HepG2 (cell line): ENCODE results near the gene PDE3B. TPM values are rescaled to one million over a fixed set of nuclear protein-coding genes. Genes with fewer than 3 reads are reported as not detected.
A peak's percentile ranks its signal among the peaks of the same experiment; 100 is the strongest.

ENCODE experiments used
- ATAC-seq: fragments of 200-7000 bp; cut with Tn5 transposase; 3 replicates; pipeline ENCODE4 v1.9.1; 2020; ENCODE audit warnings: mild to moderate bottlenecking, moderate library complexity
- BruUV-seq: library from RNA; stranded (reverse); fragments of 400-500 nt; replicated peaks from 2 replicates; lab custom pipeline; 2021; lab: Mats Ljungman, UMichigan
- CTCF ChIA-PET: fragments of 300-600 bp; formaldehyde crosslinking; extraction: SDS; loops from one replicate; lab custom pipeline; 2021; ENCODE audit warnings: low total read pairs, inconsistent platforms, low intra/inter-chr PET ratio; lab: Yijun Ruan, JAX
- POLR2A ChIA-PET: fragments of 350-600 bp; sonication (Branson Sonifier 250); formaldehyde crosslinking; loops from one replicate; lab custom pipeline; 2020; ENCODE audit warnings: antibody characterized with exemption, inconsistent platforms; lab: Yijun Ruan, JAX
- DNase-seq: peaks from one replicate; pipeline ENCODE4 v3.0.0-alpha.2; 2015; ENCODE audit warnings: low spot score
- FAIRE-seq: peaks from 3 replicates; lab custom pipeline; 2011; peaks lifted over from hg19 to GRCh38; lab: Jason Lieb, UNC
- H2AFZ ChIP-seq: one replicate; pipeline ENCODE4 v1.6.1; 2011; ENCODE audit warnings: low read length, inconsistent platforms
- H3K27ac ChIP-seq: fragments of 300-600 bp; 3 replicates; pipeline ENCODE4 v1.8.0; 2011; ENCODE audit warnings: mixed run types, mild to moderate bottlenecking, mixed read lengths, low read length, inconsistent platforms; ENCODE audit not compliant: insufficient read depth; ENCODE audit errors: extremely low read length
- H3K27me3 ChIP-seq, 2 experiments: fragments of 200-600 bp in 1 of 2; 2 replicates in 1 of 2; 3 replicates in 1 of 2; pipeline versions ENCODE4 v1.6.0 to v1.8.0; 2011; ENCODE audit warnings: low read length in 2 of 2, mild to moderate bottlenecking in 2 of 2, moderate library complexity in 2 of 2, inconsistent platforms in 1 of 2; ENCODE audit not compliant: insufficient read depth in 2 of 2, control insufficient read depth in 1 of 2
- H3K36me3 ChIP-seq, 2 experiments: fragments of 200-600 bp in 1 of 2; replicated peaks in 1 of 2; 2 replicates in 1 of 2; 3 replicates in 1 of 2; pipeline versions ENCODE4 v1.5.1 to v1.8.0; 2011; ENCODE audit warnings: low read length in 2 of 2, inconsistent platforms in 1 of 2; ENCODE audit not compliant: insufficient read depth in 2 of 2, control insufficient read depth in 1 of 2
- H3K4me1 ChIP-seq: 2 replicates; pipeline ENCODE4 v1.5.1; 2012; ENCODE audit warnings: low read length, inconsistent platforms; ENCODE audit not compliant: insufficient read depth
- H3K4me2 ChIP-seq: 2 replicates; pipeline ENCODE4 v1.6.0; 2011; ENCODE audit warnings: low read depth, low read length, inconsistent platforms
- H3K4me3 ChIP-seq, 3 experiments: fragments of 200-600 bp in 1 of 3; sonication (generic), shearing (Covaris generic) in 1 of 3; replicated peaks in 1 of 3; 2 replicates each; pipeline ENCODE4 v1.5.1; 2011 to 2016; ENCODE audit warnings: low read length in 3 of 3, inconsistent platforms in 2 of 3, low read depth in 2 of 3, mild to moderate bottlenecking in 2 of 3, control low read depth in 1 of 3, mixed read lengths in 1 of 3; ENCODE audit not compliant: insufficient read depth in 1 of 3
- H3K79me2 ChIP-seq: one replicate; pipeline ENCODE4 v1.6.1; 2011; ENCODE audit warnings: low read length, inconsistent platforms; ENCODE audit not compliant: insufficient read depth
- H3K9ac ChIP-seq: 2 replicates; pipeline ENCODE4 v1.6.0; 2011; ENCODE audit warnings: mild to moderate bottlenecking, low read depth, low read length, inconsistent platforms; ENCODE audit not compliant: insufficient read depth
- H3K9me3 ChIP-seq: 2 replicates; pipeline ENCODE4 v1.5.1; 2012; ENCODE audit warnings: mild to moderate bottlenecking, low read length
- H4K20me1 ChIP-seq: 2 replicates; pipeline ENCODE4 v1.6.0; 2011; ENCODE audit warnings: inconsistent platforms, mild to moderate bottlenecking, low read length, moderate library complexity; ENCODE audit not compliant: insufficient read depth
- AGO2 ChIP-seq: fragments of 200-400 bp; formaldehyde crosslinking; optimal IDR thresholded peaks from 2 replicates; pipeline ENCODE3; 2017; ENCODE audit warnings: mild to moderate bottlenecking, low read depth, low read length, moderate library complexity
- IRF2 ChIP-seq: IDR thresholded peaks from 2 replicates; pipeline ENCODE4 v1.6.1; 2018; ENCODE audit warnings: missing genetic modification reagents, missing compliant biosample characterization
- KDM6A ChIP-seq: IDR thresholded peaks from 2 replicates; pipeline ENCODE4 v1.6.1; 2016; ENCODE audit warnings: low read depth
- RBM22 ChIP-seq: fragments of 200-400 bp; formaldehyde crosslinking; optimal IDR thresholded peaks from 2 replicates; pipeline ENCODE3; 2017; ENCODE audit warnings: mild to moderate bottlenecking, low read length, moderate library complexity
- SIN3A ChIP-seq: IDR thresholded peaks from 2 replicates; pipeline ENCODE4 v1.6.1; 2011; ENCODE audit warnings: low read depth, mild to moderate bottlenecking, control low read depth, low read length, borderline replicate concordance
- SRSF4 ChIP-seq: fragments of 200-400 bp; formaldehyde crosslinking; IDR thresholded peaks from one replicate; pipeline ENCODE4 v1.6.1; 2018; ENCODE audit warnings: mild to moderate bottlenecking, low read depth, low read length, moderate library complexity; ENCODE audit not compliant: poor library complexity, severe bottlenecking
- TMF1 ChIP-seq: sonication (generic); formaldehyde crosslinking; IDR thresholded peaks from 2 replicates; pipeline ENCODE4 v1.8.1; 2022; ENCODE audit warnings: low read depth, missing genetic modification reagents
- ZBTB38 ChIP-seq: sonication (generic); formaldehyde crosslinking; IDR thresholded peaks from 2 replicates; pipeline ENCODE4 v1.5.1; 2020; ENCODE audit warnings: mild to moderate bottlenecking, missing genetic modification reagents
- ZBTB42 ChIP-seq: sonication (generic); formaldehyde crosslinking; IDR thresholded peaks from 2 replicates; pipeline ENCODE4 v1.5.0; 2020; ENCODE audit warnings: mild to moderate bottlenecking, missing genetic modification reagents
- ZFP62 ChIP-seq: sonication (generic); formaldehyde crosslinking; IDR thresholded peaks from 2 replicates; pipeline ENCODE4 v1.4.0; 2020; ENCODE audit warnings: missing genetic modification reagents
- ZFX ChIP-seq: sonication (generic); formaldehyde crosslinking; IDR thresholded peaks from 2 replicates; pipeline ENCODE4 v1.4.0; 2020; ENCODE audit warnings: mild to moderate bottlenecking, low read depth, missing genetic modification reagents, moderate library complexity
- ZNF605 ChIP-seq: sonication (generic); formaldehyde crosslinking; IDR thresholded peaks from 2 replicates; pipeline ENCODE4 v1.8.0; 2022; ENCODE audit warnings: mild to moderate bottlenecking, missing genetic modification reagents
- ZNF616 ChIP-seq: sonication (generic); formaldehyde crosslinking; IDR thresholded peaks from 2 replicates; pipeline ENCODE4 v1.5.0; 2020; ENCODE audit warnings: low read depth, mild to moderate bottlenecking, missing genetic modification reagents
- ZNF670 ChIP-seq: sonication (generic); formaldehyde crosslinking; IDR thresholded peaks from 2 replicates; pipeline ENCODE4 v1.8.0; 2022; ENCODE audit warnings: mild to moderate bottlenecking, missing genetic modification reagents, borderline replicate concordance
- ZNF747 ChIP-seq: sonication (generic); formaldehyde crosslinking; IDR thresholded peaks from 2 replicates; pipeline ENCODE4 v1.8.1; 2023; ENCODE audit warnings: missing genetic modification reagents, mild to moderate bottlenecking, borderline replicate concordance
- ZNF749 ChIP-seq: sonication (generic); formaldehyde crosslinking; IDR thresholded peaks from 2 replicates; pipeline ENCODE4 v1.8.0; 2022; ENCODE audit warnings: mild to moderate bottlenecking, missing genetic modification reagents, moderate library complexity, borderline replicate concordance
- ZNF788 ChIP-seq: sonication (generic); formaldehyde crosslinking; IDR thresholded peaks from 2 replicates; pipeline ENCODE4 v1.5.0; 2020; ENCODE audit warnings: mild to moderate bottlenecking, missing genetic modification reagents, borderline replicate concordance
- WGBS: methylation state at CpG from one replicate; pipeline ENCODE4 v1.1.6; 2017; ENCODE audit warnings: low lambda C conversion rate; 5-methylcytosine and 5-hydroxymethylcytosine counted together
- in situ Hi-C: cut with HindIII; loops from 2 replicates; pipeline ENCODE4 v1.10.0; 2017; ENCODE audit warnings: low pct_unique_long_range_greater_than_20kb; ENCODE audit not compliant: extremely low pct_ligation_motif_present
- intact Hi-C: fragments of 100-400 bp; cut with micrococcal nuclease; formaldehyde crosslinking; loops from one replicate; pipeline ENCODE4 v1.10.0; 2022; ENCODE audit not compliant: unreplicated experiment
- polyA plus RNA-seq, 8 experiments: library from polyadenylated mRNA; depleted of rRNA in 3 of 8; stranded (reverse) in 7 of 8; unstranded in 1 of 8; fragments of >200 nt; fragmentation: Illumina TruSeq in 4 of 8; extraction: Trizol in 4 of 8; gene quantifications; 2 replicates each; pipeline versions ENCODE4 v1.2.1 to v1.2.3, GENCODE V29; 2011 to 2016; ENCODE audit warnings: low read depth in 4 of 8, missing spikeins in 1 of 8, mixed read lengths in 1 of 8; ENCODE audit not compliant: insufficient read depth in 1 of 8
- total RNA-seq, 5 experiments: library from RNA; depleted of rRNA; stranded (reverse); fragments of >200 nt; fragmentation: Illumina TruSeq; extraction: Trizol; gene quantifications; 2 replicates each; pipeline ENCODE4 v1.2.3, GENCODE V29; 2016; ENCODE audit warnings: low read depth in 1 of 5
- TF ChIP-seq, protein P1 (sequence below): sonication (generic); formaldehyde crosslinking; IDR thresholded peaks from 2 replicates; pipeline ENCODE4 v1.4.0; 2020; ENCODE audit warnings: mild to moderate bottlenecking, missing genetic modification reagents
- TF ChIP-seq, protein P2 (sequence below): sonication (generic); formaldehyde crosslinking; IDR thresholded peaks from 2 replicates; pipeline ENCODE4 v1.5.0; 2020; ENCODE audit warnings: missing genetic modification reagents

Gene PDE3B
- total and polyA plus RNA-seq, 2 of the 13 experiments (the other 11 are each of a cell fraction or from before 2014, with no cell fraction given): 14.1 to 26.5 TPM

DNA sequence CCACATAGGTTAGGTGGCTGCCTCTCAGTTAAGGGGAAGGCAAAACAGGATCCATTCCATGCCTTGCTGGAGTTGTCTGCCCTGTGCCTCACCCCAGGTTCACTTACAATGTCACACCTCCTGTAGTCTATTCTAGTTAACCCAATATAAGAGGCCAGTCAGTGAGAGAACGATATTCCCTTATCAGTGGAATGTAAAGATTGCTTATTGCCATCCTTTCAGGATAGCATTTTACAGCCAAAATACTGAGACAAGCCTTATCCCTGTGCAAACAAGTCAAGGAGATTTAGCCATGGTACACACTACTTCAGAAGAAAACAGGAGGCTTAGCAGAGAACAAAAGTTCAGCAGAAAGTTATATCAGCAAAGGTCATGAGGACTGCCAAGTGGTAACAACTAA lies 242.9 kb downstream of the PDE3B start (continued):
- no peak for TF ChIP-seq AGO2
- TF ChIP-seq, all 625 proteins: peak for 14

DNA sequence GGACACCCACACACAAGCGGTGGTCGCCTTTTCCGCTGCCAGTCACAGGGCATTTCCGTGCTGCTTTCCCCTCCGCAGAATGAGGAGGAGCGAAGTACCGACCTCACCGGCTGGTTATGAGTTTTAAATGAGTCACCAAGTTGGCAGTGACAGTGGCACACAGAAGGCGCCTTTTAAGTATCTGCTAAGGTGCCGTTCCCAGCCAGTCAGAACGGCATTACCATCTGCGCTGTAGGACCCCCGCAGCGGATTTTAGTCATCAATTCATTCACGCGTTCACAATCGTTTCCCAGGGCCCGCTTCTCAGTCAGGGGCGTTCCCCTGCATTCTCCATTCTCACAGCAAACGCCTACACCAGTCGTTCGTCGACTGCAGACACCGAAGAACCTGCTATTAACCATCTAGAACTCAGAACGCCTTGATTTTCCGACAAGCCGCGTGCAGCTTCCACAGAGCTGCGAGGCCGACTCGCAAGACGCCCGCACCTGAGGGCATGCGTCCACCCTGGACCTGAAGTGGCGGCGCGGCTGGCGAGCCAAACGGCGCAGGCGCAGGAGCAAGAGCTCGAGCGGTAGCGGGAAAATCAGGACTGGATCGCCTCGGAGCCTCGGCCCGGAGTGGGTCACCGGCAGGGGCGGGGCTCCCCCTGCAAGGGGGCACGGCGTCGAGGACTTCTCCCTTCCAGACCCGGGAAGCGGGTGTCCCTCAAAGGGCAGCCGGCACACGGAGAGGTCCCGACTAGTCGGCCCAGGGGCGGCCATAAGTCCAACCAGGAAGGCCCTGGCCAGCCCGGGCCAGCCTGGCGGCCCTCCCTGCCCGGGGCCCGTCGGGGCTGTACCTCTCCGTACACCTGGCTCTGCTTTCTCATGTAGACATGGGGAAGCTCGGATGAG lies 247.8 kb downstream of the PDE3B start:
- WGBS: 93% methylated on average over 48 of the region's 67 CpGs
- H3K9ac ChIP-seq: no peak overlapping the region
- H4K20me1 ChIP-seq: no peaks in the 10 kb centered on the region
- no peak overlapping the region for H2AFZ ChIP-seq
- H3K4me3 ChIP-seq: peak overlapping the region; percentile 13 to 61 (median 42); a peak in 4 of 6 replicates
- no peaks in the 10 kb centered on the region for H3K36me3 ChIP-seq
- FAIRE-seq (no peak), ATAC-seq (peak; percentile 66), DNase-seq (no peak)
- in situ Hi-C loops (no loop called here), intact Hi-C loops (no loop called here)
- H3K4me2 ChIP-seq: peak overlapping the region; percentile 71
- ChIA-PET POLR2A (interaction anchor here (1.5 kb wide), 1 partner anchor 16 kb away, joined by 9 read pairs; no protein-coding TSS in a partner anchor), CTCF (no interaction called here)
- H3K79me2 ChIP-seq: no peaks in the 10 kb centered on the region
- H3K4me1 ChIP-seq: peaks cover 13% of the 10 kb centered on the region
- no peaks in the 10 kb centered on the region for H3K9me3 ChIP-seq
- H3K27ac ChIP-seq: no peak overlapping the region
- BruUV-seq: TSS peak; percentile 65
- H3K27me3 ChIP-seq: 0 out of 5 replicates have a peak, but pooled peaks cover 0 to 1% of the 10 kb centered on the region in 2 experiments
- TF ChIP-seq, protein P1, sequence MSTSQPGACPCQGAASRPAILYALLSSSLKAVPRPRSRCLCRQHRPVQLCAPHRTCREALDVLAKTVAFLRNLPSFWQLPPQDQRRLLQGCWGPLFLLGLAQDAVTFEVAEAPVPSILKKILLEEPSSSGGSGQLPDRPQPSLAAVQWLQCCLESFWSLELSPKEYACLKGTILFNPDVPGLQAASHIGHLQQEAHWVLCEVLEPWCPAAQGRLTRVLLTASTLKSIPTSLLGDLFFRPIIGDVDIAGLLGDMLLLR (CRISPR knock-in tag): 0 out of 2 replicates have a peak, but pooled peaks have one; percentile 20
- TF ChIP-seq RBM22 (no peak), IRF2 (no peak), ZNF747 (0 out of 2 replicates have a peak, but pooled peaks have one; percentile 30), TMF1 (CRISPR knock-in tag) (0 out of 2 replicates have a peak, but pooled peaks have one; percentile 52), KDM6A (no peak), ZNF605 (CRISPR knock-in tag) (no peak), ZBTB38 (CRISPR knock-in tag) (0 out of 2 replicates have a peak, but pooled peaks have one; percentile 36), ZFP62 (no peak), SRSF4 (no peak), ZFX (no peak), ZNF670 (no peak), ZNF749 (CRISPR knock-in tag) (0 out of 2 replicates have a peak, but pooled peaks have one; percentile 3), ZNF616 (no peak), SIN3A (no peak), ZNF788 (CRISPR knock-in tag) (0 out of 2 replicates have a peak, but pooled peaks have one; percentile 52), ZBTB42 (no peak)
- TF ChIP-seq, protein P2, sequence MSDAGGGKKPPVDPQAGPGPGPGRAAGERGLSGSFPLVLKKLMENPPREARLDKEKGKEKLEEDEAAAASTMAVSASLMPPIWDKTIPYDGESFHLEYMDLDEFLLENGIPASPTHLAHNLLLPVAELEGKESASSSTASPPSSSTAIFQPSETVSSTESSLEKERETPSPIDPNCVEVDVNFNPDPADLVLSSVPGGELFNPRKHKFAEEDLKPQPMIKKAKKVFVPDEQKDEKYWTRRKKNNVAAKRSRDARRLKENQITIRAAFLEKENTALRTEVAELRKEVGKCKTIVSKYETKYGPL: no peak
